ENCODE data around the gene RPL18. TPM values are rescaled to one million over a fixed set of nuclear protein-coding genes. Genes with fewer than 3 reads are reported as not detected.

The RPL18 gene
- total and polyA plus RNA-seq, 5 donors, result 606 to 965 (median 705) TPM

DNA sequence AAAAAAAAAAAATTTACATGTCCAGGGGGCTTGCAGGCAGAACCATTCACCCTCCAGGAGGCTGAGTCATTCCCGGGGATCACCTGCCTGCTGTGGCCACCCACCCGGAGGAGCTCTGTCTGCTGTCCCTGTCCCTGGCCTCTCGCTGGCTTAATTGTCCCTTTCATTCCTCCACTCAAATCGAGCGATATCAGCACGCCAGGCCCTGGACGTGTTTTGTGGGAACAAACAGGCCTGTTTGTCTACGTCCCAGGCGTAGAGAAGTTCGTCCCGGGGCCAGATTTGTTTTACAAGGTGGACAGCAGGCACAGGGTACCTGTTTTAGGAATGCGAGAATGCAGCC, 45.8 kb downstream of the RPL18 start:
- DNase-seq (no peak), ATAC-seq (no peak)
- Histone ChIP-seq H3K4me3 (ENCODE audit: low read length) (no peak overlapping the region), H3K27me3 (ENCODE audit: control insufficient read depth, insufficient read depth) (no peaks in the 10 kb centered on the region), H3K4me1 (ENCODE audit: control insufficient read depth, insufficient read depth, low read length) (no peaks in the 10 kb centered on the region), H3K27ac (ENCODE audit: low read length) (no peak overlapping the region), H3K9me3 (ENCODE audit: control insufficient read depth, low read length) (no peaks in the 10 kb centered on the region)
- intact Hi-C loops (cut with DNase I), result no loop called here
- 76% methylated on average over 12 of the region's 12 CpGs for WGBS

DNA sequence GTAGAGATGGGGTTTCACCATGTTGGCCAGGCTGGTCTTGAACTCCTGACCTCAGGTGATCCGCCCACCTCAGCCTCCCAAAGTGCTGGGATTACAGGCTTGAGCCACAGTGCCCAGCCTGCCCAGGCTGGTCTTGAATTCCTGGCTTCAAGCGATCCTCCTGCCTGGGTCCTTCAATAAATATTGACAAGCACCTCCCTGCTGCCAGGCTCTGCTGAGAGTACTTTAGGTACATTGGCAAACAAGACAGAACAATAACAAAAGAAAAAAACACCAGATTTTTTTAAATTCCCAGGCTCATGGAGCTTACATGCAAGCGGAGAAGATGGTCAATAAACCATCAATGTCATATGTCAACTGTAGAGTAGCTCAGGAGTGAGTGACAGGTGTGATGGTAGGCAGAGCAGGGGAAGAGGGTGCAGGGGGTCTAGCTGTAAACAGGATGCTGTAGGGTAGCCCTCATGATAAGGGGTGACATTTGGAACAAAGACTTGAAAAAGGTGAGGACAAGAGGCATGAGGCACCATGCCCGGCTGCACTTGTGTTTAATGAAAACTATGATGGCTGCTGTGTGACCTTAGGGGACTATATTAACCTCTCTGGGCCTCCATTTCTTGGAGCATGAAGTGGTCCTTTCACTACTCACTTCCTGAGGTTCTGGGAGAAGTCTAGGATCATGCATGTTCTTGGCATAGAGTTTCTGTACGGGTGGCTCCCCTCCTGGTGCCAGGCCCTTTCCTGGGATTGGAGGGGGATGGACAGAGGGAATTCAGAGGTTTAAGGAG, 47.4 kb downstream of the RPL18 start:
- Histone ChIP-seq H3K4me3 (ENCODE audit: low read length) (no peak overlapping the region), H3K27me3 (ENCODE audit: control insufficient read depth, insufficient read depth) (no peaks in the 10 kb centered on the region), H3K4me1 (ENCODE audit: control insufficient read depth, insufficient read depth, low read length) (no peaks in the 10 kb centered on the region), H3K27ac (ENCODE audit: low read length) (no peak overlapping the region), H3K9me3 (ENCODE audit: control insufficient read depth, low read length) (no peaks in the 10 kb centered on the region)
- ATAC-seq (no peak), DNase-seq (no peak)
- intact Hi-C loops (cut with DNase I), result no loop called here
- 74% methylated on average over 5 of the region's 5 CpGs for WGBS

GRCh38 chr19:48569814-48570213, 49.2 kb downstream of the RPL18 start:
- no peak overlapping the region for H3K4me3 ChIP-seq (ENCODE audit: low read length)
- ATAC-seq (no peak), DNase-seq (no peak)
- H3K9me3 ChIP-seq (ENCODE audit: control insufficient read depth, low read length), result no peaks in the 10 kb centered on the region
- 60% methylated on average over 11 of the region's 11 CpGs for WGBS
- H3K27ac ChIP-seq (ENCODE audit: low read length), result no peak overlapping the region
- no peaks in the 10 kb centered on the region for H3K27me3 ChIP-seq (ENCODE audit: control insufficient read depth, insufficient read depth)
- intact Hi-C loops (cut with DNase I), result loop anchor here in 1 of 4 donors (10.0 kb wide), 1 partner anchor 55 kb away; the partner anchor contains the start of gene LMTK3
- H3K4me1 ChIP-seq (ENCODE audit: control insufficient read depth, insufficient read depth, low read length), result no peaks in the 10 kb centered on the region

DNA sequence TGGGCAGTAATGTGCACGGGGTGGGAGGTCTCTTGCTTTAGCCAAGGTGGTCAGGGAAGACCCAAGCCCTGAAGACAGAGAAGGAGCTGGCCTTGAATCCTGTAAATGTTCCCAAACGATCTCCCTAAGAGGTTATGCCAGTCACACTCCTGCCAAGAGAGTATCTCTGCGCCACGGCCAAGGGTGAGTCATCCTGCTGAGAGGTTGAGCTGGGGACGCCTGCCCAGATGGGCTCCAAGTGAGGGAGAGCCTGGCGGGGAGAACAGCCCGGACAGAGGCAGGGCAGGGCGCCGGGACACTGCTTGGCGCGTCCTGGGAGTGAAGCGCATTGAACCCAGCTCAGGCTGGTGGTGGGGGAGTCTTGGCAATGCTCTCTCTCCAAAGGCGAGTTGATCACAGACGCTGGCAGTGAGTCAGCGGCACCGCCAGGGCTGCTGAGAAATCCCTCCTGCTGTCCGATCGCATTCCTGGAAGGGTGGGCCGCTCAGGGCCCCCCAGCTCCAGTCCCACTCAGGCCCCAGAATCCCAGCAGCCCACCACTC, 50.6 kb downstream of the RPL18 start:
- H3K4me3 ChIP-seq (ENCODE audit: low read length), result no peak overlapping the region
- ATAC-seq, result peak; percentile 98
- H3K27ac ChIP-seq (ENCODE audit: low read length), result peak overlapping the region; percentile 39
- H3K27me3 ChIP-seq (ENCODE audit: control insufficient read depth, insufficient read depth), result no peaks in the 10 kb centered on the region
- peak; percentile 93 to 94 (median 93) for DNase-seq
- H3K9me3 ChIP-seq (ENCODE audit: control insufficient read depth, low read length), result no peaks in the 10 kb centered on the region
- WGBS, result 9% methylated on average over 19 of the region's 19 CpGs
- no peaks in the 10 kb centered on the region for H3K4me1 ChIP-seq (ENCODE audit: control insufficient read depth, insufficient read depth, low read length)
- intact Hi-C loops (cut with DNase I), result loop anchor here in 1 of 4 donors (10.0 kb wide), 1 partner anchor 54 kb away; the partner anchor contains the start of gene LMTK3

Other genes starting within 250 kb of the RPL18 start
- 100 to 1,000 TPM in 1 of 4 donors, 10 to 100 TPM in 3; 82.3 to 101 (median 90.1) TPM for gene KDELR1, start 227.6 kb downstream of the RPL18 start, total RNA-seq
- 82.4 TPM for gene KDELR1, start 227.6 kb downstream of the RPL18 start, polyA plus RNA-seq
- gene GRIN2D, start 225.5 kb downstream of the RPL18 start, total RNA-seq, result under 1 TPM; 0.31 to 0.45 (median 0.41) TPM
- gene GRIN2D, start 225.5 kb downstream of the RPL18 start, polyA plus RNA-seq, result 0.18 TPM
- gene GRWD1, start 173.2 kb downstream of the RPL18 start, total RNA-seq, result 10 to 100 TPM; 16.0 to 20.4 (median 17.3) TPM
- gene GRWD1, start 173.2 kb downstream of the RPL18 start, polyA plus RNA-seq, result 7.2 TPM
- gene KCNJ14, start 163.6 kb downstream of the RPL18 start, total RNA-seq, result under 1 TPM; 0.20 to 0.75 (median 0.23) TPM
- 0.16 TPM for gene KCNJ14, start 163.6 kb downstream of the RPL18 start, polyA plus RNA-seq
- gene CYTH2, start 149.8 kb downstream of the RPL18 start, total RNA-seq, result 10 to 100 TPM; 26.0 to 35.0 (median 29.2) TPM
- 27.4 TPM for gene CYTH2, start 149.8 kb downstream of the RPL18 start, polyA plus RNA-seq
- gene LMTK3, start 107.3 kb downstream of the RPL18 start, total RNA-seq, result 1 to 10 TPM; 3.1 to 7.2 (median 5.5) TPM
- gene LMTK3, start 107.3 kb downstream of the RPL18 start, polyA plus RNA-seq, result 2.9 TPM
- gene SULT2B1, start 67.0 kb downstream of the RPL18 start, total RNA-seq, result under 1 TPM in 2 of 4 donors, not detected in 2; 0.25 to 0.76 TPM
- gene SULT2B1, start 67.0 kb downstream of the RPL18 start, polyA plus RNA-seq, result 0.14 TPM
- not detected for gene SPACA4, start 12.4 kb downstream of the RPL18 start, total RNA-seq
- gene SPACA4, start 12.4 kb downstream of the RPL18 start, polyA plus RNA-seq, result not detected
- under 1 TPM in 1 of 4 donors, not detected in 3; 0.33 TPM for gene FAM83E, start 4.1 kb downstream of the RPL18 start, total RNA-seq
- gene FAM83E, start 4.1 kb downstream of the RPL18 start, polyA plus RNA-seq, result 0.20 TPM
- 10 to 100 TPM in 3 of 4 donors, 1 to 10 TPM in 1; 7.3 to 12.7 (median 11.7) TPM for gene SPHK2, start 328 bp upstream of the RPL18 start, total RNA-seq
- gene SPHK2, start 328 bp upstream of the RPL18 start, polyA plus RNA-seq, result 11.0 TPM
- 10 to 100 TPM in 3 of 4 donors, 1 to 10 TPM in 1; 2.8 to 16.9 (median 14.7) TPM for gene DBP, start 18.2 kb upstream of the RPL18 start, total RNA-seq
- 9.5 TPM for gene DBP, start 18.2 kb upstream of the RPL18 start, polyA plus RNA-seq
- gene CA11, start 27.0 kb upstream of the RPL18 start, total RNA-seq, result 10 to 100 TPM in 3 of 4 donors, 1 to 10 TPM in 1; 8.6 to 16.5 (median 13.2) TPM
- gene CA11, start 27.0 kb upstream of the RPL18 start, polyA plus RNA-seq, result 16.6 TPM
- under 1 TPM; 0.19 to 0.94 (median 0.57) TPM for gene NTN5, start 53.8 kb upstream of the RPL18 start, total RNA-seq
- 0.14 TPM for gene NTN5, start 53.8 kb upstream of the RPL18 start, polyA plus RNA-seq
- not detected for gene FUT2, start 76.8 kb upstream of the RPL18 start, total RNA-seq
- 0.09 TPM for gene FUT2, start 76.8 kb upstream of the RPL18 start, polyA plus RNA-seq
- gene MAMSTR, start 100.5 kb upstream of the RPL18 start, total RNA-seq, result 1 to 10 TPM; 1.6 to 5.7 (median 3.5) TPM
- 4.0 TPM for gene MAMSTR, start 100.5 kb upstream of the RPL18 start, polyA plus RNA-seq
- gene RASIP1, start 121.4 kb upstream of the RPL18 start, total RNA-seq, result 10 to 100 TPM; 13.8 to 19.6 (median 17.5) TPM
- gene RASIP1, start 121.4 kb upstream of the RPL18 start, polyA plus RNA-seq, result 20.4 TPM
- gene IZUMO1, start 127.7 kb upstream of the RPL18 start, total RNA-seq, result under 1 TPM; 0.18 to 0.54 (median 0.38) TPM
- 0.34 TPM for gene IZUMO1, start 127.7 kb upstream of the RPL18 start, polyA plus RNA-seq
- 1 to 10 TPM; 2.2 to 4.0 (median 2.6) TPM for gene FUT1, start 133.5 kb upstream of the RPL18 start, total RNA-seq
- gene FUT1, start 133.5 kb upstream of the RPL18 start, polyA plus RNA-seq, result 3.0 TPM
- gene FGF21, start 136.3 kb upstream of the RPL18 start, total RNA-seq, result not detected
- gene FGF21, start 136.3 kb upstream of the RPL18 start, polyA plus RNA-seq, result not detected
- 10 to 100 TPM; 24.6 to 46.7 (median 37.9) TPM for gene BCAT2, start 191.9 kb upstream of the RPL18 start, total RNA-seq
- 39.7 TPM for gene BCAT2, start 191.9 kb upstream of the RPL18 start, polyA plus RNA-seq
- gene HSD17B14, start 217.3 kb upstream of the RPL18 start, total RNA-seq, result 1 to 10 TPM; 4.0 to 7.6 (median 5.5) TPM
- 4.0 TPM for gene HSD17B14, start 217.3 kb upstream of the RPL18 start, polyA plus RNA-seq
- 10 to 100 TPM; 37.4 to 50.2 (median 44.0) TPM for gene PLEKHA4, start 249.4 kb upstream of the RPL18 start, total RNA-seq
- gene PLEKHA4, start 249.4 kb upstream of the RPL18 start, polyA plus RNA-seq, result 32.0 TPM

Data from right cardiac atrium (tissue), 5 donors.